Upper lobe of left lung (tissue), 4 donors: Measurements from ENCODE around the gene TRIOBP.

ENCODE experiments used
- EP300 ChIP-seq, 4 donors: sonication (generic); formaldehyde crosslinking; IDR thresholded peaks; one replicate each; pipeline ENCODE4 v1.5.1; 2017; ENCODE audit warnings: antibody characterized with exemption in 4 of 4, control low read depth in 2 of 4
- POLR2A ChIP-seq, 4 donors: fragments of 450-650 bp; IDR thresholded peaks; one replicate each; pipeline ENCODE4 v1.5.1; 2016 to 2017; ENCODE audit warnings: antibody characterized with exemption in 4 of 4, mild to moderate bottlenecking in 2 of 4
- POLR2AphosphoS5 ChIP-seq, 2 donors: sonication (generic); formaldehyde crosslinking; IDR thresholded peaks; one replicate each; pipeline ENCODE4 v1.5.1; 2017; ENCODE audit warnings: antibody characterized with exemption in 2 of 2
- TF ChIP-seq, protein P1 (sequence below), 6 experiments: fragments of 450-650 bp in 4 of 6; fragments of 200-600 bp in 2 of 6; sonication (generic) in 2 of 6; IDR thresholded peaks; one replicate each; pipeline ENCODE4 v1.5.1; 2016 to 2019; ENCODE audit warnings: antibody characterized with exemption in 6 of 6

DNA sequence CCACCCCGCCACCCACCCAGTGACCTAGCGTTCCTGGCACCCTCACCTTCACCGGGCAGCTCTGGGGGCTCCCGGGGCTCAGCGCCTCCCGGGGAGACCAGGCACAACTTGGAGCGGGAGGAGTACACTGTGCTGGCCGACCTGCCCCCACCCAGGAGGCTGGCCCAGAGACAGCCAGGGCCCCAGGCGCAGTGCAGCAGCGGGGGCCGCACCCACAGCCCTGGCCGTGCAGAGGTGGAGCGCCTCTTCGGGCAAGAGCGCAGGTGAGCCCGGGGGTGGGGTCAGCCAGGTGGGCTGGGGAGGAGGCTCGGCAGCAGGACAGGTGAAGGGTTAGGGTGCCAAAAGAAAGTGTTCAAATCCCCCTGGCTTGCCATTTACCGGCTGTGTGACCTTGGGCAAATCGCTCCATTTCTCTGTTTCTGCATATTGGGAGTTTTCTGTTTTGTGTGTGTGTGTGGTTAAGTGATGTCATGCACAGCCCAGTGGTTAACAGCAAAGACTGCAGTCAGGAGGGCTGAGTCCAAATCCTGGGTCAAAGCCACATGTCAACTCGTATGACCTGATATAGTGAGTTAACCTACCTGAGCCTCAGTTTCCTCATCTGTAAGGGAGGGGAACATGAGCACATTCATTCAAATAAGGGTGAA lies 29.5 kb downstream of the TRIOBP start:
- TF ChIP-seq, protein P1, sequence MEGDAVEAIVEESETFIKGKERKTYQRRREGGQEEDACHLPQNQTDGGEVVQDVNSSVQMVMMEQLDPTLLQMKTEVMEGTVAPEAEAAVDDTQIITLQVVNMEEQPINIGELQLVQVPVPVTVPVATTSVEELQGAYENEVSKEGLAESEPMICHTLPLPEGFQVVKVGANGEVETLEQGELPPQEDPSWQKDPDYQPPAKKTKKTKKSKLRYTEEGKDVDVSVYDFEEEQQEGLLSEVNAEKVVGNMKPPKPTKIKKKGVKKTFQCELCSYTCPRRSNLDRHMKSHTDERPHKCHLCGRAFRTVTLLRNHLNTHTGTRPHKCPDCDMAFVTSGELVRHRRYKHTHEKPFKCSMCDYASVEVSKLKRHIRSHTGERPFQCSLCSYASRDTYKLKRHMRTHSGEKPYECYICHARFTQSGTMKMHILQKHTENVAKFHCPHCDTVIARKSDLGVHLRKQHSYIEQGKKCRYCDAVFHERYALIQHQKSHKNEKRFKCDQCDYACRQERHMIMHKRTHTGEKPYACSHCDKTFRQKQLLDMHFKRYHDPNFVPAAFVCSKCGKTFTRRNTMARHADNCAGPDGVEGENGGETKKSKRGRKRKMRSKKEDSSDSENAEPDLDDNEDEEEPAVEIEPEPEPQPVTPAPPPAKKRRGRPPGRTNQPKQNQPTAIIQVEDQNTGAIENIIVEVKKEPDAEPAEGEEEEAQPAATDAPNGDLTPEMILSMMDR (IDR thresholded peaks at IDR 0.05), result no peak
- no peak for TF ChIP-seq POLR2A (IDR thresholded peaks at IDR 0.05)
- TF ChIP-seq EP300 (IDR thresholded peaks at IDR 0.05), result no peak
- no peak for TF ChIP-seq POLR2AphosphoS5 (IDR thresholded peaks at IDR 0.05)
